ENCODE measurements around the gene ATP1B1. TPM values are rescaled to one million over a fixed set of nuclear protein-coding genes. Genes with fewer than 3 reads are reported as not detected.

Gene ATP1B1
- total and polyA plus RNA-seq, 9 of the 15 experiments (the other 6 are each of a cell fraction or from before 2014, with no cell fraction given), result 0.76 to 3.0 (median 1.7) TPM

Small RNAs within 50 kb of the gene (small RNA-seq; reads per million reads assigned to genes)
- gene RNA5SP66, result not detected
